ENCODE measurements around the gene PDE4D. TPM values are rescaled to one million over a fixed set of nuclear protein-coding genes. Genes with fewer than 3 reads are reported as not detected.

Gene PDE4D
- total RNA-seq, 1 donor from 2014 or later = 55.9 TPM

DNA sequence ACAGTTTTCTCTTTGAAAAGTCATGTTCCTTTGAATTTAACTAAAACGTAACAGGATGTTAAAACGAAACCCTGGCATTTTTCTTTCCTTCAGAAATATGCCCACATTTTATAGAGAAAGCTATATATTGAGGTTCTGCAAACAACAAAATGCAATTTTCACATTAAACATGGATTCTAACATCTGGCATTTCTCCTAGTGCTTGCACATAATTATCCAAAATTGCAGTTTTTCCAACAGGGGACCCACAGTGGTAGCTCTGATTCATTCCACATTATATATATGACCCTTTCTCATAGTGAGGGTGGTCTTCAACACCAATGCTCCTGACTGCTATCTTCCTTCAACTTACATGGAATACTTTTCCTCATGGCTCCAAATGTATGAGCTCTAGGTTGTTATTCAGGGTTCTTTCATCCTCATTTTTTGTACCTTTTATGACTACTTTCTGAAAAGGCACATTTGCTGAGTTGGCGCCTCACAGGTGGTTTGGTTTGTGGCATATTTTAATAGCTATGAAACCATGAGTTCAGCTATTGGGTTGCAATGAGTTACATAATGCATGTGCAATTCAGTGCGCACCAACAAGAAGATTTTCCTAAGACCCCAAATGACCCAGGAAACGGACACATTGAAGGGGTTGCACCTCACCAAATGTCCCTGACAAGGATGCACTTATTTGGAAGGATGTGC lies 758.9 kb downstream of the PDE4D start:
- intact Hi-C loops (cut with DNase I) = loop anchor here (5.0 kb wide), 1 partner anchor 97 kb away; no protein-coding TSS in a partner anchor
- DNase-seq (ENCODE audit: low spot score) = no peak
- ATAC-seq = peak; percentile 43

DNA sequence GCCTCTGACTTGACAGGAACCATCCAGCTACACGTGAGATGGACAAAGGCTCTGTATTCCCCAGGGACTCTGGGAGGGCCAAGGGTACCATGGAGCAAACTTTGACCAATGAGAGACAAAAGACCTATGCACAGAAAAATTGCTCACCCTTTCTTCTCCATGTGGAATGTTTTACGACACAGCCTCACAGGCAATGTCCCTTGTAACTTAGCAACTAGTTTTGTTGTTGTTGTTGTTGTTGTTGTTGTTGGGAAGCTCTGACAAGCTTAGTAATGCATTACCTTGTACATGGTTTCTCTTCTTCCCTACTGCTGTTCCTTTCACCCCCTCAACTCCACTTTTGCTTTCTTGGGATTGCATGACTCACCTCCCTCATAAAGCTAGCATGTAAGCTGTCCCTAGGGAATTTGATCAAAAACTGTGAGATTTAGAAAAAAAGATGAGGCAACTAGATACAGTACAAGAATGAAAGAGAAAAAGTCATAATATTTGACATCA lies 759.7 kb downstream of the PDE4D start:
- DNase-seq (ENCODE audit: low spot score) (no peak), ATAC-seq (peak; percentile 73)
- intact Hi-C loops (cut with DNase I) = loop anchor here (5.0 kb wide), 1 partner anchor 97 kb away; no protein-coding TSS in a partner anchor

- DNase-seq (ENCODE audit: low spot score) (no peak), ATAC-seq (no peak)
- intact Hi-C loops (cut with DNase I) = loop anchor here (5.0 kb wide), 1 partner anchor 95 kb away; no protein-coding TSS in a partner anchor
Observed at GRCh38 chr5:59132131-59132530, 761.4 kb downstream of the PDE4D start.

DNA sequence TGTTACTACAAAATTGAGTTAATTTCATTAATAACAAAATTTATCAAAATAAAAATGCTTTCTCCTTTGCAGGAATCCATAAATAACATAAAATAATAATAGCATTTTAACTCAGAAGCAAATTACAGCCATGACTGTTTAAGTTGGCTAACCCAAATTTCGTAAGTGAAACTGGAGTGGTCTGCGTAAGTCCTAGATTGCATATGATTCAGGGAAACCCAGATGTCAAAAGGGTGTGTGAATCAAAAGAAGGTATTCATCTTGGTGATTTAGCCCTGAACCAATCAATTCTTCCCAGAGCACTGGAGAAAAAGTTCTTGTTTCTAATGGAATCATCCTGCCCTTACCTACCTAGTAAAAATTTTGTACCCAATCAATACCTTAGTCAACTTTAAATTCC lies 763.1 kb downstream of the PDE4D start:
- no peak for DNase-seq (ENCODE audit: low spot score)
- intact Hi-C loops (cut with DNase I) = loop anchor here (5.0 kb wide), 1 partner anchor 93 kb away; no protein-coding TSS in a partner anchor
- ATAC-seq = no peak

- no peak for ATAC-seq
- DNase-seq (ENCODE audit: low spot score) = no peak
- intact Hi-C loops (cut with DNase I) = no loop called here
Observed at GRCh38 chr5:59128646-59129290, 764.8 kb downstream of the PDE4D start.

- intact Hi-C loops (cut with DNase I) = no loop called here
- DNase-seq (ENCODE audit: low spot score) (no peak), ATAC-seq (peak; percentile 11)
Observed at GRCh38 chr5:59126708-59127573, 766.6 kb downstream of the PDE4D start.

- ATAC-seq = no peak
- intact Hi-C loops (cut with DNase I) = no loop called here
- DNase-seq (ENCODE audit: low spot score) = no peak
Observed at GRCh38 chr5:59126016-59126707, 767.4 kb downstream of the PDE4D start.

DNA sequence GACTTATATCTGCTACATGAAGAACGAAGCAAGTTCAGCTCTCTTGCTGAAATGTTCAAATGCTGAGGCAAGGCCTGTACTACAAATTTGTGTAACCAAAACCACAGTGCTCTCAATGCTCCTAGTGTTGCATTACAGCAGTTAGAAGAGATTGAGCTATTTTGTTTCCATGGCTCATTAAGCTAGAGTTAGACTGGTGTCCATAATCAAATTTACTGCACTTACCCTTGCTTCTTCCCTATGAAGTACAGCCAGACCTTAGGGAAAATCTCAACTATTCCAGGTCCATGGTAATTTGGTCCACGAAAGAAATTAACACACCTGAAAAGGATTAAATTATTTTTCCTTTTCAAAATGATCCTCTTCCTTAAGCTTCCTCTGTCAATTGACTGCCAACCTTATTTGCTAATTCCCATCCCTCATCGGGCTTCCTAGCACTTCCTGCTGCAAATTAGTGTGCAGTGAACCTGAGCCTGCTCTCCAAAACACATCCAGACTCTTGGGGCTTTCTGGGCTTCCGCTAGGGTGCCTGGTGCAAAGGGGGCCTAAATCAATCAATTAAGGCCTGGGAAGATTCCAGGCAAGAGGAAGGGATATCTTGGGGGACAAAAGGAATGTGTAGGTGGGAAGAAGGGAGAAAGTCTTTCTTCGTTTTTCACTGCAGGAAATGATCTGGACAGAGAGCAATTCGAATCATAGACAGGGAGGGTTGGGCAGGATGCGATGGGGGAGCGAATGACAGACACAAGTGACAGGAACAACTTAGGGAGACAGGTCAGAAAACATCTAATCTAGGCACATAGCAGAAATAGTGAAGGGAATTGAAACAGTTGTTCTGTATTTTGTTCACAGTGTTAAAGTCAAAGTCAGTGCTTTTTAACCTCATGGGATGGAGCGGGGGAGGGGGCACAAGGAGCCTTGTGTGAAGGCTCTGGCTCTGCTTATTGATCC lies 768.2 kb downstream of the PDE4D start:
- intact Hi-C loops (cut with DNase I) = no loop called here
- ATAC-seq = no peak
- DNase-seq (ENCODE audit: low spot score) = no peak

DNA sequence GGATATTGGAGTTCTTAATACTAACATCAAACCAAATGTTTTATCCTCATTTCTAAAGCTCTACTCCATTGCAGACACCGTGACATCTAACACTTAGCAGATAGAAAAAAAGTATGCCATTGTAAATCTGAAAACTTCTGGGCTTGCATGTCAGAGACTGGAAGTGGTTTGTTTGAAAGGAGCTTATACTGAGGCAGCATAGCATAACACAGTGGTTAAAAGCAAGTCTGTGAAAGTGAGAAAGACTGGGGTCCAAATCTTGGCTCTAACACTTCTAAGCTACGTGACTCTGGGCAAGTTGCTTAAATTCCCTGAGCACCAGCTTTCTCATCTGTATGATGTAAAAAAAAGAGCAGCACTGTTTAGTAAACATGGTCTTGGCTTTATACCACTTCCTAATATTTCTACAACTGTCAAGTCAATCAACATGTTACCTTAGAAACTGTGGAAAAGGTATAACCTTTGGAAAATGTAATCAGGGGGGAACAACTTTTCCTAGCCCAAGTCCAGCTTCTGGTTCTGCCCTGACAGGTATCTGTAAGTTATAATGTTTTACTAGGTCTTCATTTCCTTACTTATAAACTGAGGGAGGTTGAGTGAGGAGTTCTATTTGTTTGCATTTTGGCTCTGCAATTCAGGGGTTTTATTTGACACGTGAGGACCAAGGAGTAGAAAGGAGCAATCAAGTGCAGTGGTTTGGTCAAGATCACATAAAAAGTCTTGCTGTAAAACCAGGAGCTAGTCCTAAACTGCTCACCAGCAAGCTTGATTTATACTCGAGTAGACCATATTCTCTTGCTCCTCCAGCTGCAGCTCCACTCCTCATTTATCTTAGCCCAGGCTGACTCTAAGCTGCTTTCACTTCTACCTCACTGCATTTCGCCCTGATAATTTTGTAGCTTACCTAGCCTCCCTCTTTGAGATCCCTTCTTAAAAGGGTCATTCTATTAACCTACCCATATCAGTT lies 769.6 kb downstream of the PDE4D start:
- no peak for DNase-seq (ENCODE audit: low spot score)
- intact Hi-C loops (cut with DNase I) = no loop called here
- ATAC-seq = no peak

GRCh38 chr5:59119480-59119879 lies 774.0 kb downstream of the PDE4D start:
- ATAC-seq (no peak), DNase-seq (ENCODE audit: low spot score) (no peak)
- intact Hi-C loops (cut with DNase I) = no loop called here

DNA sequence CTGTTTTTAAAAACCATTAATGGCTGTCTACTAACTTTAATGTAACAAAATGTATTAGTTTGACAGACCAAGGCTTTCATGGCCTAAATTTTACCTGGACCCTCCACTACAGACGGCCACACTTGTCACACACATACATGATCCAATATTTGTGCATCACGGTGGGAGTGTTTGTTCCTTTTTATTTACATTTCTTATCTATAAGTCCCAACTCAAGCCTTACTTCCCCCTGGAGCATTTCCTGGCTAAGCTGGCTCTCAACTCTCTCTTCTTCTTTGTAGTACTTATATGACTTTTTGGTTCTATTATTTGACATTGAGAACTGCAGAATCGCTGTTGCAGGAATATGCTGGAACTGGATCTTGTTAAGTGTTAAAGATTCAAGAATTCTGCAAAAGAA lies 776.2 kb downstream of the PDE4D start:
- no peak for DNase-seq (ENCODE audit: low spot score)
- intact Hi-C loops (cut with DNase I) = no loop called here
- ATAC-seq = no peak

GRCh38 chr5:59116231-59116865 lies 777.2 kb downstream of the PDE4D start:
- ATAC-seq (no peak), DNase-seq (ENCODE audit: low spot score) (no peak)
- intact Hi-C loops (cut with DNase I) = no loop called here

- ATAC-seq (no peak), DNase-seq (ENCODE audit: low spot score) (no peak)
- intact Hi-C loops (cut with DNase I) = no loop called here
Observed at GRCh38 chr5:59115345-59115744, 778.2 kb downstream of the PDE4D start.

- intact Hi-C loops (cut with DNase I) = no loop called here
- DNase-seq (ENCODE audit: low spot score) (no peak), ATAC-seq (peak; percentile 32)
Observed at GRCh38 chr5:59109383-59109782, 784.1 kb downstream of the PDE4D start.

DNA sequence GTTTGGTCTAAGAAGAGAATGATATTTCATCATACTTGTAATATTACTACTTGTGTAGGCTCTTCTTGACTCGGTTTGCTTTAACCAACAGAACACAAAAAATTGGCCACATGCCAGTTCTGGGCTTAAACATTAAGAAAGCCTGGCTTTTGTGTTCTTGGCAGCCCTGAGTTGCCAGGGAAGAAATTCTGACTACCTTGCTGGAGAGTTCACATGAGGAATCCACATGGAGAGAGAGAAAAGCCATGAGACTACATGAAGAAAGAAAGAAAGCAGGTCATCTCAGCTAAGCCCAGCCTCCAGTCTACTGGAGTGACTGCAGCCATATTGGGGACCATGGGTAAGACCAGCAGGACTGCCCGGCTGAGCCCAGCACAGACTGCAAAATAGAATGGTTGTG lies 785.8 kb downstream of the PDE4D start:
- DNase-seq (ENCODE audit: low spot score) (no peak), ATAC-seq (no peak)
- intact Hi-C loops (cut with DNase I) = no loop called here

DNA sequence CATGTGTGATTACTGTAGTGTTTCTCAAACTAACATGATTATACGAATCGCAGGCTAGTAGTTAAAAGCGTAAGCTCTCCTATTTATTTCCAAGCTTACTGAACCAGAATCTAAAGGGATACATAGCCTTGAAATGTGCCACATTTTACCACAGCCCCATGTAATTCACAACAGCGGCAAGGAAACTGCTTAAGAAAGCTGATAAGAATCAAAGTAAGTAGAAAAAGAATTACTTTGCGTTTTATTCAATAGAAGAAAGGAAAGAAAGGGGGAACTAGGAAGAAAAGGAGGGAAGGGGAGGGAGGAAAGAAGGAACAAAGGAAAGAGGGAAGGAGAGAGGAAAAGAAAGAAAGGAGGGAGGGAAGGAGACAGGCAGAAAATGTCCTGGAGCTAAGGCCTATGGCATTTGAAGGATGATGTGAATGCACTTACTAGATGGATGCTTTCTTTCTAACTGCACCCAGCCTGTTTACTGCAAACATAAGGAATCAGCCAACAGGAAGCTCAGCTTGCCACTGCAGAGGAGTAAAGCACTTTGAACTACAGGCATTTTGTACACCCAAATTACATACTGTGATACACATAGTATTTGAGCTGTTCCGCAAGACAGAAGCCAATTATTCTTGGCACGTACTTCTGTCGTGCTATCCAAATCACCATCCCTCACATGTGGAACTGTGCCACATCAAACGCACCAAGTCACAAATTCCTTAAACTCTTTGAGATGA lies 789.0 kb downstream of the PDE4D start:
- no peak for DNase-seq (ENCODE audit: low spot score)
- ATAC-seq = no peak
- intact Hi-C loops (cut with DNase I) = no loop called here

Measured in sciatic nerve (tissue), 2 donors.